ENCODE results near the gene BBIP1. TPM values are rescaled to one million over a fixed set of nuclear protein-coding genes. Genes with fewer than 3 reads are reported as not detected.

The BBIP1 gene
- total RNA-seq, 2 experiments from 2014 or later: 32.4 to 34.4 TPM

GRCh38 chr10:110876788-110877187 is 42.2 kb downstream of the BBIP1 start:
- H3K79me2 ChIP-seq (ENCODE audit: insufficient read depth, low read depth, low read length): peaks cover 52% of the 10 kb centered on the region
- H3K4me2 ChIP-seq (ENCODE audit: low read length): no peak overlapping the region
- H3K4me3 ChIP-seq (ENCODE audit: low read depth, low read length, poor library complexity, severe bottlenecking): no peak overlapping the region
- H3K4me1 ChIP-seq (ENCODE audit: insufficient read depth, low read length, poor library complexity, severe bottlenecking): peaks cover 31% of the 10 kb centered on the region
- no peak overlapping the region for H3K27ac ChIP-seq (ENCODE audit: low read depth, low read length, poor library complexity, severe bottlenecking)
- ChIA-PET POLR2A (interaction anchor here (0.6 to 2.0 kb wide), 12 partner anchors 10 to 1698 kb away, joined by 3 to 6 read pairs (median 3); no protein-coding TSS in a partner anchor), CTCF (ENCODE audit: unreplicated experiment) (interaction anchor here (0.6 to 0.7 kb wide), 2 partner anchors 74 to 88 kb away, joined by 3 read pairs; no protein-coding TSS in a partner anchor)
- no peak overlapping the region for H2AFZ ChIP-seq (ENCODE audit: low read length)
- no peaks in the 10 kb centered on the region for H4K20me1 ChIP-seq (ENCODE audit: insufficient read depth, low read length)
- peaks cover 13% of the 10 kb centered on the region; the same call in 1 of the 2 replicates for H3K9me3 ChIP-seq (ENCODE audit: low read length)
- TF ChIP-seq EZH2phosphoT487 (IDR thresholded peaks at IDR 0.05; ENCODE audit: borderline replicate concordance, low read depth, low read length) (no peak), CTCF (conservative IDR thresholded peaks at IDR 0.05; ENCODE audit: low read length) (no peak)
- DNase-seq (ENCODE audit: low spot score): no peak
- peaks cover 54% of the 10 kb centered on the region for H3K36me3 ChIP-seq (ENCODE audit: insufficient read depth, low read length)
- BruUV-seq (replicated peaks): no TSS peak
- no peaks in the 10 kb centered on the region for H3K9me2 ChIP-seq (ENCODE audit: insufficient read depth, low read length)
- intact Hi-C loops (cut with micrococcal nuclease; ENCODE audit: unreplicated experiment): no loop called here

GRCh38 chr10:110876000-110876399 is 43.0 kb downstream of the BBIP1 start:
- no peak for DNase-seq (ENCODE audit: low spot score)
- Histone ChIP-seq H3K4me3 (ENCODE audit: low read depth, low read length, poor library complexity, severe bottlenecking) (no peak overlapping the region), H3K36me3 (ENCODE audit: insufficient read depth, low read length) (peaks cover 46% of the 10 kb centered on the region), H3K9me2 (ENCODE audit: insufficient read depth, low read length) (no peaks in the 10 kb centered on the region), H3K79me2 (ENCODE audit: insufficient read depth, low read depth, low read length) (peaks cover 49% of the 10 kb centered on the region), H3K4me2 (ENCODE audit: low read length) (no peak overlapping the region), H4K20me1 (ENCODE audit: insufficient read depth, low read length) (no peaks in the 10 kb centered on the region), H2AFZ (ENCODE audit: low read length) (no peak overlapping the region), H3K4me1 (ENCODE audit: insufficient read depth, low read length, poor library complexity, severe bottlenecking) (peaks cover 28% of the 10 kb centered on the region), H3K27ac (ENCODE audit: low read depth, low read length, poor library complexity, severe bottlenecking) (no peak overlapping the region), H3K9me3 (ENCODE audit: low read length) (peaks cover 13% of the 10 kb centered on the region; the same call in 1 of the 2 replicates)
- TF ChIP-seq CTCF (conservative IDR thresholded peaks at IDR 0.05; ENCODE audit: low read length) (no peak), EZH2phosphoT487 (IDR thresholded peaks at IDR 0.05; ENCODE audit: borderline replicate concordance, low read depth, low read length) (no peak)
- ChIA-PET POLR2A (interaction anchor here (0.6 to 1.1 kb wide), 4 partner anchors 15 to 592 kb away, joined by 3 to 5 read pairs (median 4); no protein-coding TSS in a partner anchor), CTCF (ENCODE audit: unreplicated experiment) (interaction anchor here (0.6 kb wide), 1 partner anchor 87 kb away, joined by 3 read pairs; no protein-coding TSS in a partner anchor)
- no TSS peak for BruUV-seq (replicated peaks)
- intact Hi-C loops (cut with micrococcal nuclease; ENCODE audit: unreplicated experiment): no loop called here

GRCh38 chr10:110873951-110874350 is 45.0 kb downstream of the BBIP1 start:
- BruUV-seq (replicated peaks): no TSS peak
- Histone ChIP-seq H3K79me2 (ENCODE audit: insufficient read depth, low read depth, low read length) (peaks cover 53% of the 10 kb centered on the region), H3K9me3 (ENCODE audit: low read length) (peaks cover 13% of the 10 kb centered on the region; the same call in 1 of the 2 replicates), H3K4me3 (ENCODE audit: low read depth, low read length, poor library complexity, severe bottlenecking) (peak overlapping the region; percentile 74), H2AFZ (ENCODE audit: low read length) (peak overlapping the region; percentile 22; the same call in 1 of the 2 replicates), H4K20me1 (ENCODE audit: insufficient read depth, low read length) (no peaks in the 10 kb centered on the region), H3K9me2 (ENCODE audit: insufficient read depth, low read length) (no peaks in the 10 kb centered on the region), H3K36me3 (ENCODE audit: insufficient read depth, low read length) (peaks cover 35% of the 10 kb centered on the region), H3K27ac (ENCODE audit: low read depth, low read length, poor library complexity, severe bottlenecking) (peak overlapping the region; percentile 92), H3K4me2 (ENCODE audit: low read length) (peak overlapping the region; percentile 92), H3K4me1 (ENCODE audit: insufficient read depth, low read length, poor library complexity, severe bottlenecking) (peaks cover 44% of the 10 kb centered on the region)
- ChIA-PET POLR2A (interaction anchor here (1.0 to 2.3 kb wide), 3 partner anchors 9 to 71 kb away, joined by 3 to 6 read pairs (median 5); no protein-coding TSS in a partner anchor), CTCF (ENCODE audit: unreplicated experiment) (no interaction called here)
- DNase-seq (ENCODE audit: low spot score): no peak
- intact Hi-C loops (cut with micrococcal nuclease; ENCODE audit: unreplicated experiment): loop anchor here (5.0 kb wide), 1 partner anchor 222 kb away; no protein-coding TSS in a partner anchor
- TF ChIP-seq CTCF (conservative IDR thresholded peaks at IDR 0.05; ENCODE audit: low read length) (no peak), EZH2phosphoT487 (IDR thresholded peaks at IDR 0.05; ENCODE audit: borderline replicate concordance, low read depth, low read length) (no peak)
